Mesenchymal stem cell (in vitro differentiated cells and primary cell): ENCODE measurements around the gene HOXD4.

ENCODE experiments used
- DNase-seq: peaks from one replicate; pipeline ENCODE4 v3.0.0-alpha.2; 2013
- H2AFZ ChIP-seq: one replicate; pipeline ENCODE4 v1.6.1; 2013; ENCODE audit warnings: low read depth, mild to moderate bottlenecking, control low read depth, inconsistent platforms, low read length, moderate library complexity
- H2AK5ac ChIP-seq: 2 replicates; pipeline ENCODE4 v1.6.1; 2013; ENCODE audit warnings: low read length, moderate library complexity, mild to moderate bottlenecking, inconsistent platforms; ENCODE audit not compliant: severe bottlenecking
- H2BK120ac ChIP-seq: one replicate; pipeline ENCODE4 v1.6.1; 2013; ENCODE audit warnings: low read depth, mild to moderate bottlenecking, inconsistent platforms, low read length, moderate library complexity
- H2BK12ac ChIP-seq, 2 experiments: one replicate each; pipeline ENCODE4 v1.6.1; 2013; ENCODE audit warnings: inconsistent platforms in 2 of 2, low read length in 2 of 2, mild to moderate bottlenecking in 2 of 2, moderate library complexity in 2 of 2, control low read depth in 1 of 2
- H2BK15ac ChIP-seq: one replicate; pipeline ENCODE4 v1.6.1; 2013; ENCODE audit warnings: mild to moderate bottlenecking, low read depth, inconsistent platforms; ENCODE audit not compliant: poor library complexity, severe bottlenecking
- H2BK5ac ChIP-seq: 2 replicates; pipeline ENCODE4 v1.6.1; 2013; ENCODE audit warnings: low read depth, mild to moderate bottlenecking, low read length, control low read depth, inconsistent platforms; ENCODE audit not compliant: poor library complexity, severe bottlenecking
- H3K14ac ChIP-seq, 2 experiments: one replicate each; pipeline ENCODE4 v1.6.1; 2013; ENCODE audit warnings: inconsistent platforms in 2 of 2, low read length in 2 of 2, control low read depth in 1 of 2, mild to moderate bottlenecking in 1 of 2, moderate library complexity in 1 of 2
- H3K18ac ChIP-seq, 2 experiments: one replicate each; pipeline ENCODE4 v1.6.1; 2013; ENCODE audit warnings: inconsistent platforms in 2 of 2, low read length in 2 of 2, control low read depth in 1 of 2, low read depth in 1 of 2, mild to moderate bottlenecking in 1 of 2
- H3K23ac ChIP-seq, 2 experiments: one replicate each; pipeline ENCODE4 v1.6.1; 2013; ENCODE audit warnings: inconsistent platforms in 2 of 2, low read length in 2 of 2, mild to moderate bottlenecking in 2 of 2, moderate library complexity in 2 of 2, control low read depth in 1 of 2
- H3K27ac ChIP-seq: 2 replicates; pipeline ENCODE4 v1.5.1; 2013; ENCODE audit warnings: mild to moderate bottlenecking, moderate library complexity, low read length, control low read depth, inconsistent platforms; ENCODE audit not compliant: poor library complexity, severe bottlenecking
- H3K27me3 ChIP-seq, 2 experiments: 2 replicates each; pipeline versions ENCODE4 v1.6.1 to v1.7.0; 2013; ENCODE audit warnings: low read length in 2 of 2, mild to moderate bottlenecking in 2 of 2, moderate library complexity in 2 of 2, control low read depth in 1 of 2, inconsistent platforms in 1 of 2; ENCODE audit not compliant: control insufficient read depth in 1 of 2, insufficient read depth in 1 of 2
- H3K36me3 ChIP-seq, 2 experiments: 2 replicates each; pipeline versions ENCODE4 v1.6.1 to v1.7.0; 2013; ENCODE audit warnings: low read length in 2 of 2, control low read depth in 1 of 2, inconsistent platforms in 1 of 2, low read depth in 1 of 2, mild to moderate bottlenecking in 1 of 2; ENCODE audit not compliant: insufficient read depth in 2 of 2, control insufficient read depth in 1 of 2
- H3K4ac ChIP-seq, 2 experiments: one replicate each; pipeline ENCODE4 v1.6.1; 2013; ENCODE audit warnings: inconsistent platforms in 2 of 2, low read length in 2 of 2, mild to moderate bottlenecking in 2 of 2, moderate library complexity in 2 of 2, control low read depth in 1 of 2, low read depth in 1 of 2
- H3K4me1 ChIP-seq: 2 replicates; pipeline ENCODE4 v1.6.1; 2013; ENCODE audit warnings: low read depth, low read length, control low read depth; ENCODE audit not compliant: control insufficient read depth, insufficient read depth
- H3K4me2 ChIP-seq: 2 replicates; pipeline ENCODE4 v1.6.1; 2013; ENCODE audit warnings: low read length, mild to moderate bottlenecking, inconsistent platforms; ENCODE audit not compliant: poor library complexity, severe bottlenecking
- H3K4me3 ChIP-seq, 2 experiments: 2 replicates each; pipeline versions ENCODE4 v1.5.1 to v1.7.0; 2013; ENCODE audit warnings: low read length in 2 of 2, mild to moderate bottlenecking in 2 of 2, control low read depth in 1 of 2, low read depth in 1 of 2; ENCODE audit not compliant: insufficient read depth in 1 of 2
- H3K79me1 ChIP-seq: replicated peaks from 2 replicates; pipeline ENCODE4 v1.6.1; 2013; ENCODE audit warnings: mild to moderate bottlenecking, control low read depth, low read length, inconsistent platforms; ENCODE audit not compliant: poor library complexity, severe bottlenecking
- H3K9ac ChIP-seq: 2 replicates; pipeline ENCODE4 v1.7.0; 2013; ENCODE audit warnings: mild to moderate bottlenecking, low read length, moderate library complexity
- H3K9me3 ChIP-seq: 2 replicates; pipeline ENCODE4 v1.7.0; 2013; ENCODE audit warnings: mild to moderate bottlenecking, low read length; ENCODE audit not compliant: control insufficient read depth
- H4K8ac ChIP-seq: one replicate; pipeline ENCODE4 v1.6.1; 2013; ENCODE audit warnings: inconsistent platforms, mild to moderate bottlenecking, low read length, moderate library complexity
- H4K91ac ChIP-seq: one replicate; pipeline ENCODE4 v1.6.1; 2013; ENCODE audit warnings: mild to moderate bottlenecking, low read length, inconsistent platforms
- WGBS: methylation state at CpG from one replicate; pipeline ENCODE4 v1.1.7; 2013; ENCODE audit warnings: mixed read lengths; 5-methylcytosine and 5-hydroxymethylcytosine counted together

The HOXD4 gene

GRCh38 chr2:176121190-176122051, 29.9 kb upstream of the HOXD4 start:
- WGBS, result 12% methylated on average over 40 of the region's 53 CpGs
- no peak overlapping the region for H4K91ac ChIP-seq

GRCh38 chr2:176122052-176122682, 29.2 kb upstream of the HOXD4 start:
- DNase-seq, result no peak
- 2% methylated on average over 40 of the region's 47 CpGs for WGBS

More at GRCh38 chr2:176121190-176122051, 29.9 kb upstream of the HOXD4 start:
- H3K27me3 ChIP-seq, result peaks cover 60 to 95% of the 10 kb centered on the region in 2 experiments
- H2BK120ac ChIP-seq, result no peak overlapping the region
- H3K4ac ChIP-seq, result no peak overlapping the region
- H3K23ac ChIP-seq, result no peak overlapping the region
- H2BK15ac ChIP-seq, result no peak overlapping the region
- H3K4me2 ChIP-seq, result no peak overlapping the region
- peak overlapping the region; percentile 69 for H3K9ac ChIP-seq
- H4K8ac ChIP-seq, result no peak overlapping the region
- no peaks in the 10 kb centered on the region for H3K36me3 ChIP-seq
- H2AK5ac ChIP-seq, result no peak overlapping the region
- no peak overlapping the region for H2BK5ac ChIP-seq
- no peak overlapping the region for H3K18ac ChIP-seq
- no peak for DNase-seq
- H3K9me3 ChIP-seq, result no peaks in the 10 kb centered on the region
- H3K4me1 ChIP-seq, result peaks cover 19% of the 10 kb centered on the region
- no peak overlapping the region for H2BK12ac ChIP-seq
- no peak overlapping the region for H3K27ac ChIP-seq
- no peak overlapping the region for H2AFZ ChIP-seq
- no peaks in the 10 kb centered on the region for H3K79me1 ChIP-seq
- H3K14ac ChIP-seq, result no peak overlapping the region
- H3K4me3 ChIP-seq, result peak overlapping the region in 1 of 2 experiments; percentile 84

GRCh38 chr2:176122683-176123410, 28.5 kb upstream of the HOXD4 start, which contains the start of gene HOXD9:
Gene HOXD9 (plus strand): TSS chr2:176122719. CDS start chr2:176122769, 50 bp downstream.
- H2BK5ac ChIP-seq, result no peak within 1 kb of the TSS
- H2BK15ac ChIP-seq, result no peak within 1 kb of the TSS
- H3K79me1 ChIP-seq, result no peaks in the 10 kb centered on the region
- no peaks in the 10 kb centered on the region for H3K9me3 ChIP-seq
- H2AFZ ChIP-seq, result peak within 1 kb of the TSS; percentile 29
- H4K8ac ChIP-seq, result no peak within 1 kb of the TSS
- peak within 1 kb of the TSS; percentile 69 for H3K4me2 ChIP-seq
- under 1% methylated on average over 52 of the region's 84 CpGs for WGBS
- H3K27ac ChIP-seq, result no peak within 1 kb of the TSS
- no peak within 1 kb of the TSS for H3K4ac ChIP-seq
- peak within 1 kb of the TSS; percentile 49 to 84 for H3K4me3 ChIP-seq
- no peak within 1 kb of the TSS for H3K14ac ChIP-seq
- no peak within 1 kb of the TSS for H2BK12ac ChIP-seq
- peak within 1 kb of the TSS in 1 of 2 experiments; percentile 46 for H3K23ac ChIP-seq
- no peak within 1 kb of the TSS for H2AK5ac ChIP-seq
- no peaks in the 10 kb centered on the region for H3K36me3 ChIP-seq
- H3K27me3 ChIP-seq, result peaks cover 47 to 90% of the 10 kb centered on the region in 2 experiments
- H3K9ac ChIP-seq, result peak within 1 kb of the TSS; percentile 69
- no peak within 1 kb of the TSS for H4K91ac ChIP-seq
- H2BK120ac ChIP-seq, result no peak within 1 kb of the TSS
- no peak for DNase-seq
- no peak within 1 kb of the TSS for H3K18ac ChIP-seq
- peaks cover 18% of the 10 kb centered on the region for H3K4me1 ChIP-seq

More at GRCh38 chr2:176122052-176122682, 29.2 kb upstream of the HOXD4 start:
- peak overlapping the region; percentile 69 for H3K4me2 ChIP-seq
- H2BK5ac ChIP-seq, result no peak overlapping the region
- no peak overlapping the region for H4K8ac ChIP-seq
- no peak overlapping the region for H3K23ac ChIP-seq
- no peaks in the 10 kb centered on the region for H3K9me3 ChIP-seq
- peak overlapping the region; percentile 69 for H3K9ac ChIP-seq
- peaks cover 18% of the 10 kb centered on the region for H3K4me1 ChIP-seq
- no peak overlapping the region for H2BK15ac ChIP-seq
- H2AFZ ChIP-seq, result no peak overlapping the region
- no peak overlapping the region for H3K4ac ChIP-seq
- H3K14ac ChIP-seq, result no peak overlapping the region
- H3K36me3 ChIP-seq, result no peaks in the 10 kb centered on the region
- H3K79me1 ChIP-seq, result no peaks in the 10 kb centered on the region
- no peak overlapping the region for H4K91ac ChIP-seq
- no peak overlapping the region for H2BK120ac ChIP-seq
- H2BK12ac ChIP-seq, result no peak overlapping the region
- H3K27me3 ChIP-seq, result peaks cover 53 to 93% of the 10 kb centered on the region in 2 experiments
- peak overlapping the region; percentile 49 to 84 for H3K4me3 ChIP-seq
- H2AK5ac ChIP-seq, result no peak overlapping the region
- H3K18ac ChIP-seq, result no peak overlapping the region
- H3K27ac ChIP-seq, result no peak overlapping the region
